HepG2 (cell line): Measurements from ENCODE around the gene DMGDH. TPM values are rescaled to one million over a fixed set of nuclear protein-coding genes. Genes with fewer than 3 reads are reported as not detected.

ENCODE experiments used
- ATAC-seq: fragments of 200-7000 bp; cut with Tn5 transposase; 3 replicates; pipeline ENCODE4 v1.9.1; 2020; ENCODE audit warnings: mild to moderate bottlenecking, moderate library complexity
- BruUV-seq: library from RNA; stranded (reverse); fragments of 400-500 nt; replicated peaks from 2 replicates; lab custom pipeline; 2021; lab: Mats Ljungman, UMichigan
- CTCF ChIA-PET: fragments of 300-600 bp; formaldehyde crosslinking; extraction: SDS; loops from one replicate; lab custom pipeline; 2021; ENCODE audit warnings: low total read pairs, inconsistent platforms, low intra/inter-chr PET ratio; lab: Yijun Ruan, JAX
- POLR2A ChIA-PET: fragments of 350-600 bp; sonication (Branson Sonifier 250); formaldehyde crosslinking; loops from one replicate; lab custom pipeline; 2020; ENCODE audit warnings: antibody characterized with exemption, inconsistent platforms; lab: Yijun Ruan, JAX
- DNase-seq: peaks from one replicate; pipeline ENCODE4 v3.0.0-alpha.2; 2015; ENCODE audit warnings: low spot score
- FAIRE-seq: peaks from 3 replicates; lab custom pipeline; 2011; peaks lifted over from hg19 to GRCh38; lab: Jason Lieb, UNC
- H2AFZ ChIP-seq: one replicate; pipeline ENCODE4 v1.6.1; 2011; ENCODE audit warnings: low read length, inconsistent platforms
- H3K27ac ChIP-seq: fragments of 300-600 bp; 3 replicates; pipeline ENCODE4 v1.8.0; 2011; ENCODE audit warnings: mixed run types, mild to moderate bottlenecking, mixed read lengths, low read length, inconsistent platforms; ENCODE audit not compliant: insufficient read depth; ENCODE audit errors: extremely low read length
- H3K27me3 ChIP-seq, 2 experiments: fragments of 200-600 bp in 1 of 2; 2 replicates in 1 of 2; 3 replicates in 1 of 2; pipeline versions ENCODE4 v1.6.0 to v1.8.0; 2011; ENCODE audit warnings: low read length in 2 of 2, mild to moderate bottlenecking in 2 of 2, moderate library complexity in 2 of 2, inconsistent platforms in 1 of 2; ENCODE audit not compliant: insufficient read depth in 2 of 2, control insufficient read depth in 1 of 2
- H3K36me3 ChIP-seq, 2 experiments: fragments of 200-600 bp in 1 of 2; replicated peaks in 1 of 2; 2 replicates in 1 of 2; 3 replicates in 1 of 2; pipeline versions ENCODE4 v1.5.1 to v1.8.0; 2011; ENCODE audit warnings: low read length in 2 of 2, inconsistent platforms in 1 of 2; ENCODE audit not compliant: insufficient read depth in 2 of 2, control insufficient read depth in 1 of 2
- H3K4me1 ChIP-seq: 2 replicates; pipeline ENCODE4 v1.5.1; 2012; ENCODE audit warnings: low read length, inconsistent platforms; ENCODE audit not compliant: insufficient read depth
- H3K4me2 ChIP-seq: 2 replicates; pipeline ENCODE4 v1.6.0; 2011; ENCODE audit warnings: low read depth, low read length, inconsistent platforms
- H3K4me3 ChIP-seq, 3 experiments: fragments of 200-600 bp in 1 of 3; sonication (generic), shearing (Covaris generic) in 1 of 3; replicated peaks in 1 of 3; 2 replicates each; pipeline ENCODE4 v1.5.1; 2011 to 2016; ENCODE audit warnings: low read length in 3 of 3, inconsistent platforms in 2 of 3, low read depth in 2 of 3, mild to moderate bottlenecking in 2 of 3, control low read depth in 1 of 3, mixed read lengths in 1 of 3; ENCODE audit not compliant: insufficient read depth in 1 of 3
- H3K79me2 ChIP-seq: one replicate; pipeline ENCODE4 v1.6.1; 2011; ENCODE audit warnings: low read length, inconsistent platforms; ENCODE audit not compliant: insufficient read depth
- H3K9ac ChIP-seq: 2 replicates; pipeline ENCODE4 v1.6.0; 2011; ENCODE audit warnings: mild to moderate bottlenecking, low read depth, low read length, inconsistent platforms; ENCODE audit not compliant: insufficient read depth
- H3K9me3 ChIP-seq: 2 replicates; pipeline ENCODE4 v1.5.1; 2012; ENCODE audit warnings: mild to moderate bottlenecking, low read length
- H4K20me1 ChIP-seq: 2 replicates; pipeline ENCODE4 v1.6.0; 2011; ENCODE audit warnings: inconsistent platforms, mild to moderate bottlenecking, low read length, moderate library complexity; ENCODE audit not compliant: insufficient read depth
- FOXP4 ChIP-seq: sonication (generic); formaldehyde crosslinking; IDR thresholded peaks from 2 replicates; pipeline ENCODE4 v1.4.0; 2020; ENCODE audit warnings: missing genetic modification reagents
- IKZF1 ChIP-seq: fragments of 450-650 bp; IDR thresholded peaks from 2 replicates; pipeline ENCODE4 v1.7.1; 2016
- NFE2L2 ChIP-seq: fragments of 150-350 bp; IDR thresholded peaks from 2 replicates; pipeline ENCODE4 v1.6.1; 2014; ENCODE audit warnings: low read length
- SAFB2 ChIP-seq: sonication (generic); formaldehyde crosslinking; IDR thresholded peaks from 2 replicates; pipeline ENCODE4 v1.5.1; 2020; ENCODE audit warnings: missing genetic modification reagents, low read depth, mild to moderate bottlenecking, borderline replicate concordance
- TBX2 ChIP-seq: sonication (generic); formaldehyde crosslinking; IDR thresholded peaks from 2 replicates; pipeline ENCODE4 v1.5.0; 2020; ENCODE audit warnings: missing genetic modification reagents, mild to moderate bottlenecking, borderline replicate concordance
- TEF ChIP-seq: sonication (generic); formaldehyde crosslinking; IDR thresholded peaks from 2 replicates; pipeline ENCODE4 v1.5.0; 2020; ENCODE audit warnings: missing genetic modification reagents
- YEATS2 ChIP-seq: sonication (generic); formaldehyde crosslinking; IDR thresholded peaks from 2 replicates; pipeline ENCODE4 v1.4.0; 2020; ENCODE audit warnings: missing genetic modification reagents, borderline replicate concordance
- ZBTB40 ChIP-seq, 2 experiments: fragments of 450-650 bp in 1 of 2; sonication (generic) in 1 of 2; formaldehyde crosslinking in 1 of 2; IDR thresholded peaks; 2 replicates each; pipeline versions ENCODE4 v1.6.1 to v1.8.0; 2016 to 2022; ENCODE audit warnings: antibody characterized with exemption in 1 of 2, mild to moderate bottlenecking in 1 of 2, missing genetic modification reagents in 1 of 2
- ZSCAN21 ChIP-seq: sonication (generic); formaldehyde crosslinking; IDR thresholded peaks from 2 replicates; pipeline ENCODE4 v1.8.0; 2022; ENCODE audit warnings: mild to moderate bottlenecking, missing genetic modification reagents, moderate library complexity, borderline replicate concordance
- ZXDC ChIP-seq: sonication (generic); formaldehyde crosslinking; IDR thresholded peaks from 2 replicates; pipeline ENCODE4 v1.5.0; 2020; ENCODE audit warnings: mild to moderate bottlenecking, missing genetic modification reagents
- in situ Hi-C: cut with HindIII; loops from 2 replicates; pipeline ENCODE4 v1.10.0; 2017; ENCODE audit warnings: low pct_unique_long_range_greater_than_20kb; ENCODE audit not compliant: extremely low pct_ligation_motif_present
- intact Hi-C: fragments of 100-400 bp; cut with micrococcal nuclease; formaldehyde crosslinking; loops from one replicate; pipeline ENCODE4 v1.10.0; 2022; ENCODE audit not compliant: unreplicated experiment
- polyA plus RNA-seq, 8 experiments: library from polyadenylated mRNA; depleted of rRNA in 3 of 8; stranded (reverse) in 7 of 8; unstranded in 1 of 8; fragments of >200 nt; fragmentation: Illumina TruSeq in 4 of 8; extraction: Trizol in 4 of 8; gene quantifications; 2 replicates each; pipeline versions ENCODE4 v1.2.1 to v1.2.3, GENCODE V29; 2011 to 2016; ENCODE audit warnings: low read depth in 4 of 8, missing spikeins in 1 of 8, mixed read lengths in 1 of 8; ENCODE audit not compliant: insufficient read depth in 1 of 8
- total RNA-seq, 5 experiments: library from RNA; depleted of rRNA; stranded (reverse); fragments of >200 nt; fragmentation: Illumina TruSeq; extraction: Trizol; gene quantifications; 2 replicates each; pipeline ENCODE4 v1.2.3, GENCODE V29; 2016; ENCODE audit warnings: low read depth in 1 of 5

Gene DMGDH
- total and polyA plus RNA-seq, 2 of the 13 experiments (the other 11 are each of a cell fraction or from before 2014, with no cell fraction given): 3.6 to 7.9 TPM

- Histone ChIP-seq H2AFZ (no peak overlapping the region), H3K27me3 (no peaks in the 10 kb centered on the region), H3K79me2 (no peaks in the 10 kb centered on the region), H3K4me1 (no peaks in the 10 kb centered on the region; the same call in 1 of the 2 replicates), H3K9me3 (no peaks in the 10 kb centered on the region), H3K36me3 (no peaks in the 10 kb centered on the region), H3K9ac (no peak overlapping the region), H3K4me2 (no peak overlapping the region), H4K20me1 (no peaks in the 10 kb centered on the region), H3K27ac (no peak overlapping the region), H3K4me3 (no peak overlapping the region)
- in situ Hi-C loops: no loop called here
- intact Hi-C loops: no loop called here
- DNase-seq: no peak
- BruUV-seq: no TSS peak
- ChIA-PET CTCF (no interaction called here), POLR2A (no interaction called here)
- no peak for ATAC-seq
- FAIRE-seq: no peak
- TF ChIP-seq ZBTB40 (IDR thresholded peaks at IDR 0.05) (no peak), ZBTB40 (CRISPR knock-in tag; IDR thresholded peaks at IDR 0.05) (no peak), TBX2 (CRISPR knock-in tag) (no peak), ZSCAN21 (no peak), FOXP4 (CRISPR knock-in tag) (no peak), SAFB2 (CRISPR knock-in tag) (no peak), NFE2L2 (no peak), YEATS2 (CRISPR knock-in tag) (no peak), ZXDC (no peak), IKZF1 (no peak), TEF (CRISPR knock-in tag) (no peak)
Measured at GRCh38 chr5:79056847-79057246, 12.6 kb downstream of the DMGDH start.
